HCT116 (cell line): Measurements from ENCODE around the gene TGFBI. TPM values are rescaled to one million over a fixed set of nuclear protein-coding genes. Genes with fewer than 3 reads are reported as not detected.

ENCODE experiments used
- ATAC-seq: fragments of 200-7000 bp; cut with Tn5 transposase; 2 replicates; pipeline ENCODE4 v1.9.1; 2020; ENCODE audit warnings: mild to moderate bottlenecking, moderate library complexity
- BruUV-seq: library from RNA; stranded (reverse); fragments of 400-500 nt; replicated peaks from 2 replicates; lab custom pipeline; 2021; lab: Mats Ljungman, UMichigan
- CTCF ChIA-PET: fragments of 300-600 bp; sonication (Branson Sonifier 250); formaldehyde crosslinking; loops from one replicate; lab custom pipeline; 2021; ENCODE audit warnings: antibody characterized with exemption; lab: Charles Lee
- POLR2A ChIA-PET: fragments of 300-600, 350-600 bp; sonication (Branson Sonifier 250); formaldehyde crosslinking; loops from one replicate; lab custom pipeline; 2021; ENCODE audit warnings: antibody characterized with exemption; lab: Charles Lee
- RAD21 ChIA-PET, 2 experiments: fragments of 300-600 bp; sonication (Branson Sonifier 250); formaldehyde crosslinking; loops; one replicate each; lab custom pipeline; 2023; ENCODE audit warnings: low total read pairs in 2 of 2; ENCODE audit not compliant: uncharacterized antibody in 2 of 2, unreplicated experiment in 2 of 2, low non-redundant PET in 1 of 2; lab: Charles Lee
- DNase-seq: peaks from one replicate; pipeline ENCODE4 v3.0.0-alpha.2; 2010; ENCODE audit warnings: low read depth, low spot score
- H2AFZ ChIP-seq: fragments of 200-600 bp; shearing (Covaris generic), sonication (generic); 2 replicates; pipeline ENCODE4 v1.6.1; 2017; ENCODE audit warnings: low read depth, mixed run types, mixed read lengths, antibody characterized with exemption, low read length; ENCODE audit not compliant: poor library complexity, severe bottlenecking
- H3K27ac ChIP-seq: 2 replicates; pipeline ENCODE4 v1.5.1; 2012; ENCODE audit warnings: low read depth, low read length
- H3K27me3 ChIP-seq: fragments of 200-600 bp; sonication (generic); 2 replicates; pipeline ENCODE4 v1.6.1; 2016; ENCODE audit warnings: mixed run types, low read length, mixed read lengths; ENCODE audit not compliant: insufficient read depth
- H3K36me3 ChIP-seq, 2 experiments: fragments of 200-500 bp in 1 of 2; fragments of 200-600 bp in 1 of 2; sonication (Bioruptor generic) in 1 of 2; sonication (generic) in 1 of 2; 2 replicates each; pipeline versions ENCODE4 v1.5.1 to v1.6.1; 2014 to 2016; ENCODE audit warnings: low read length in 2 of 2, inconsistent platforms in 1 of 2, mixed read lengths in 1 of 2, mixed run types in 1 of 2; ENCODE audit not compliant: insufficient read depth in 2 of 2, control insufficient read depth in 1 of 2
- H3K4me1 ChIP-seq, 2 experiments: fragments of 200-600 bp in 1 of 2; sonication (generic) in 1 of 2; 2 replicates each; pipeline versions ENCODE4 v1.5.1 to v1.6.1; 2012 to 2017; ENCODE audit warnings: low read length in 2 of 2, inconsistent platforms in 1 of 2, mild to moderate bottlenecking in 1 of 2, mixed read lengths in 1 of 2, mixed run types in 1 of 2, moderate library complexity in 1 of 2; ENCODE audit not compliant: insufficient read depth in 2 of 2, control insufficient read depth in 1 of 2
- H3K4me2 ChIP-seq: fragments of 200-600 bp; sonication (generic); 2 replicates; pipeline ENCODE4 v1.6.1; 2017; ENCODE audit warnings: mixed run types, low read length, mixed read lengths
- H3K4me3 ChIP-seq, 2 experiments: fragments of 200-600 bp in 1 of 2; sonication (generic) in 1 of 2; replicated peaks in 1 of 2; 2 replicates each; pipeline ENCODE4 v1.5.1; 2011 to 2016; ENCODE audit warnings: low read length in 2 of 2, control low read depth in 1 of 2, low read depth in 1 of 2, mild to moderate bottlenecking in 1 of 2, mixed read lengths in 1 of 2, mixed run types in 1 of 2
- H3K79me2 ChIP-seq: fragments of 200-600 bp; sonication (generic); 2 replicates; pipeline ENCODE4 v1.6.1; 2017; ENCODE audit warnings: mild to moderate bottlenecking, mixed run types, low read length, moderate library complexity, mixed read lengths; ENCODE audit not compliant: insufficient read depth
- H3K9ac ChIP-seq: fragments of 200-600 bp; sonication (generic); 2 replicates; pipeline ENCODE4 v1.6.1; 2016; ENCODE audit warnings: low read length, mixed read lengths
- H3K9me2 ChIP-seq: fragments of 200-600 bp; sonication (generic), shearing (Covaris generic); 2 replicates; pipeline ENCODE4 v1.6.1; 2017; ENCODE audit warnings: mixed run types, mild to moderate bottlenecking, moderate library complexity; ENCODE audit not compliant: insufficient read depth
- H3K9me3 ChIP-seq, 2 experiments: fragments of 200-500 bp in 1 of 2; fragments of 200-600 bp in 1 of 2; sonication (Bioruptor generic) in 1 of 2; sonication (generic) in 1 of 2; 2 replicates each; pipeline ENCODE4 v1.6.1; 2014 to 2017; ENCODE audit warnings: low read length in 2 of 2, mixed read lengths in 2 of 2, inconsistent platforms in 1 of 2, low read depth in 1 of 2, mild to moderate bottlenecking in 1 of 2, mixed run types in 1 of 2, moderate library complexity in 1 of 2; ENCODE audit not compliant: control insufficient read depth in 1 of 2, insufficient read depth in 1 of 2
- H4K20me1 ChIP-seq: fragments of 200-600 bp; sonication (generic), shearing (Covaris generic); 2 replicates; pipeline ENCODE4 v1.6.1; 2017; ENCODE audit warnings: mixed run types, mild to moderate bottlenecking, moderate library complexity; ENCODE audit not compliant: insufficient read depth
- CEBPB ChIP-seq: IDR thresholded peaks from 2 replicates; pipeline ENCODE4 v1.6.1; 2012; ENCODE audit warnings: low read depth
- EGR1 ChIP-seq: IDR thresholded peaks from 2 replicates; pipeline ENCODE4 v1.6.1; 2012; ENCODE audit warnings: low read depth
- ELF1 ChIP-seq: IDR thresholded peaks from 2 replicates; pipeline ENCODE4 v1.6.1; 2012; ENCODE audit warnings: low read depth, borderline replicate concordance
- EZH2 ChIP-seq: fragments of 200-600 bp; sonication (generic); IDR thresholded peaks from 2 replicates; pipeline ENCODE4 v1.6.1; 2017; ENCODE audit warnings: antibody characterized with exemption, mixed run types
- EZH2phosphoT487 ChIP-seq: fragments of 200-600 bp; IDR thresholded peaks from 2 replicates; pipeline ENCODE4 v1.6.1; 2018; ENCODE audit warnings: antibody characterized with exemption, borderline replicate concordance
- MAX ChIP-seq: IDR thresholded peaks from 2 replicates; pipeline ENCODE4 v1.6.1; 2012
- POLR2A ChIP-seq: IDR thresholded peaks from 2 replicates; pipeline ENCODE4 v1.7.0; 2011; ENCODE audit warnings: borderline replicate concordance; ENCODE audit not compliant: insufficient read depth, insufficient read length; ENCODE audit errors: extremely low read depth
- RAD21 ChIP-seq: IDR thresholded peaks from 2 replicates; pipeline ENCODE4 v1.6.1; 2012; ENCODE audit warnings: low read depth, mild to moderate bottlenecking
- REST ChIP-seq: IDR thresholded peaks from 2 replicates; pipeline ENCODE4 v1.6.1; 2012; ENCODE audit warnings: low read depth
- SIN3A ChIP-seq: IDR thresholded peaks from 2 replicates; pipeline ENCODE4 v1.6.1; 2012; ENCODE audit warnings: low read depth
- SP1 ChIP-seq: IDR thresholded peaks from 2 replicates; pipeline ENCODE4 v1.6.1; 2012; ENCODE audit warnings: low read depth
- SRF ChIP-seq: IDR thresholded peaks from 2 replicates; pipeline ENCODE4 v1.6.1; 2012; ENCODE audit warnings: low read depth
- TCF7L2 ChIP-seq: IDR thresholded peaks from 2 replicates; pipeline ENCODE4 v1.7.0; 2011; ENCODE audit warnings: borderline replicate concordance, inconsistent platforms; ENCODE audit not compliant: insufficient read depth, insufficient read length; ENCODE audit errors: extremely low read depth
- intact Hi-C: fragments of 100-400 bp; cut with micrococcal nuclease; formaldehyde crosslinking; loops from 2 replicates; pipeline ENCODE4 v1.10.0; 2022
- total RNA-seq: library from RNA; stranded (reverse); gene quantifications from one replicate; pipeline ENCODE4 v1.2.1, GENCODE V29; 2021; ENCODE audit not compliant: unreplicated experiment

The TGFBI gene
- total RNA-seq, 1 experiment from 2014 or later = 0.64 TPM

GRCh38 chr5:136032564-136032963 is 3.8 kb downstream of the TGFBI start (continued):
- TF ChIP-seq EZH2 (no peak), SP1 (no peak)

- intact Hi-C loops = no loop called here
- TF ChIP-seq ELF1 (no peak), SIN3A (no peak)
- Histone ChIP-seq H3K4me1 (0 out of 4 replicates have a peak, but pooled peaks cover 0 to 2% of the 10 kb centered on the region in 2 experiments), H3K79me2 (no peaks in the 10 kb centered on the region), H4K20me1 (no peaks in the 10 kb centered on the region), H3K27ac (no peak overlapping the region), H3K4me3 (no peak overlapping the region), H3K9ac (no peak overlapping the region), H2AFZ (no peak overlapping the region), H3K9me2 (no peaks in the 10 kb centered on the region), H3K36me3 (no peaks in the 10 kb centered on the region), H3K4me2 (no peak overlapping the region), H3K27me3 (peaks cover 30% of the 10 kb centered on the region; the same call in 1 of the 2 replicates), H3K9me3 (no peaks in the 10 kb centered on the region)
- RAD21 ChIA-PET = no interaction called here
- POLR2A ChIA-PET = no interaction called here
- BruUV-seq = no TSS peak
- CTCF ChIA-PET = interaction anchor here (1.5 kb wide), 1 partner anchor 25 kb away, joined by 5 read pairs; no protein-coding TSS in a partner anchor
- ATAC-seq (no peak), DNase-seq (no peak)
Measured at GRCh38 chr5:136033234-136033633, 4.4 kb downstream of the TGFBI start.

GRCh38 chr5:136033848-136034247 is 5.1 kb downstream of the TGFBI start:
- ChIA-PET RAD21 (no interaction called here), POLR2A (no interaction called here), CTCF (interaction anchor here (1.5 kb wide), 1 partner anchor 24 kb away, joined by 5 read pairs; no protein-coding TSS in a partner anchor)
- Histone ChIP-seq H2AFZ (no peak overlapping the region), H3K4me1 (0 out of 4 replicates have a peak, but pooled peaks cover 0 to 2% of the 10 kb centered on the region in 2 experiments), H3K9ac (no peak overlapping the region), H3K36me3 (no peaks in the 10 kb centered on the region), H4K20me1 (no peaks in the 10 kb centered on the region), H3K4me2 (no peak overlapping the region), H3K79me2 (no peaks in the 10 kb centered on the region), H3K27me3 (peaks cover 25% of the 10 kb centered on the region; the same call in 1 of the 2 replicates), H3K9me2 (no peaks in the 10 kb centered on the region), H3K27ac (no peak overlapping the region), H3K9me3 (no peaks in the 10 kb centered on the region), H3K4me3 (no peak overlapping the region)
- no peak for ATAC-seq
- no peak for DNase-seq
- BruUV-seq = no TSS peak
- intact Hi-C loops = no loop called here
- TF ChIP-seq POLR2A (no peak), EZH2 (no peak), REST (no peak), CEBPB (no peak), EGR1 (no peak), EZH2phosphoT487 (no peak), MAX (no peak), SRF (no peak), ELF1 (no peak), SIN3A (no peak), TCF7L2 (no peak), RAD21 (no peak)
